HG03097 (cell line): Measurements from ENCODE around the gene SUPT5H.
"Not testable (repeated sequence)": the region's sequence is repeated elsewhere in the genome, so short reads cannot be mapped to it uniquely, and the experiment has no call there.

Source experiments
- ATAC-seq: cut with Tn5 transposase; IDR thresholded peaks from one replicate; pipeline ENCODE4 v1.9.1; 2021; ENCODE audit not compliant: unreplicated experiment, low FRiP score

Gene SUPT5H

DNA sequence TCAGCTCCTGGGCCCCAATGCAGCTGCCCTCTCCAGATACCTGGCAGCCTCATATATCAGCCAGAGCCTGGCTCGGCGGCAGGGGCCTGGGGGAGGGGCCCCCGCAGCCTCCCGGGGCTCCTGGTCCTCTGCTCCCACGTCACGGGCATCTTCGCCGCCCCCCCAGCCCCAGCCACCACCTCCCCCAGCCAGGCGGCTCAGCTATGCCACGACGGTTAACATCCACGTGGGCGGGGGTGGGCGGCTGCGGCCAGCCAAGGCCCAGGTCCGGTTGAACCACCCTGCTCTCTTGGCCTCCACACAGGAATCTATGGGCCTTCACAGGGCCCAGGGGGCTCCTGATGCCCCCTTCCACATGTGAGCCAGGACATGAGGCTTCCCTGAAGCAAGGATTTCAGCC is 20.4 kb upstream of the SUPT5H start:
- no peak for ATAC-seq

DNA sequence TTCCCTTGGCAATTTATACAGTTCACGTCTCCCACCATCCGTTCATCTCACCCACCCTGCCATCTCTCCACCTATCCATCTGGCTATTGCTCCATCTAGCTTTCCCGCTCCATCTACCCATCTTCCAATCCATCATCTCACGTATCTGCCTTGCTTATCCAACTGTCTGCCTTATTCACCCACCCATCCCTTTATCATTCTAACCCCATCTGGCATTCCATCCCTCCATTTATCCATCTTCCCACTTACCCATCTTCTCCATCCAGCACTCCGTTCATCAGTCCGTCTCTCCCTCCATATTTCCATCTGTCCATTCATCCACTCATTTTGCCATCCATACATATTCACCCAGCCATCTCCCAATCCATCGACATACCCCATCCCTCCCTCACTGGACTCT is 19.6 kb upstream of the SUPT5H start:
- ATAC-seq, result no peak

DNA sequence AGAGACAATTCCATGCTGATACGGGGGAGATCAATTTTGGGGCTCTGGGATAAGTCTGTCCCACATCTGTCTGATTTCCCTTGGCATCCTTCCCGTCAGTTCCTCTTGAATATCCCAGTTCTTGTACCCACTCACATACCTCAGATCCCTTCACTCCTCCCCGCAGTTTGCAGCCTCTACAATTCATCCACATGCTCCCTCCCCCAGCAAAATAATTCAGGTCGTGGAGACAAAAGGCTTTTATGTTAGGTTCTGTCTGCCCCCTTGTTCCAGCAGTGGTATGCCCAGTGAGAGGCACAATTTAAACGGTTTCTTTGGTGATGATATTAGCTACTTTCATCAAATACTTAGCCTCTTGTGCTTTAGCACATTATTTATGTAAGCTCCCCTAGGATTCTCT is 19.2 kb upstream of the SUPT5H start:
- ATAC-seq, result no peak

DNA sequence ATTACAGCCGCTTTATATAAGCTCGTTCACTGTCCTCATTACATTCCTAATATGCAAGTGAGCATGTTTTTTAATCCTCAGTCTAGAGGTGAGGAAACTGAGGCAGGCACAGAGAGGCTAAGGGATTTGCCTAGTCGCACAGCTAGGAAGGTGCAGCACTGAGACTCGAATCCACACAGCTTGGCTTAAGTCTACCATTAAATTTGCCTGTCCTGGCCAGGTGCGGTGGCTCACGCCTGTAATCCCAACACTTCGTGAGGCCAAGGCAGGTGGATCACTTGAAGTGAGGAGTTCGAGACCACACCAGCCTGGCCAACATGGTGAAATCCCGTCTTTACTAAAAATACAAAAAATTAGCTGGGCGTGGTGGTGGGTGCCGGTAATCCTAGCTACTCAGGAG is 17.7 kb upstream of the SUPT5H start:
- no peak for ATAC-seq

DNA sequence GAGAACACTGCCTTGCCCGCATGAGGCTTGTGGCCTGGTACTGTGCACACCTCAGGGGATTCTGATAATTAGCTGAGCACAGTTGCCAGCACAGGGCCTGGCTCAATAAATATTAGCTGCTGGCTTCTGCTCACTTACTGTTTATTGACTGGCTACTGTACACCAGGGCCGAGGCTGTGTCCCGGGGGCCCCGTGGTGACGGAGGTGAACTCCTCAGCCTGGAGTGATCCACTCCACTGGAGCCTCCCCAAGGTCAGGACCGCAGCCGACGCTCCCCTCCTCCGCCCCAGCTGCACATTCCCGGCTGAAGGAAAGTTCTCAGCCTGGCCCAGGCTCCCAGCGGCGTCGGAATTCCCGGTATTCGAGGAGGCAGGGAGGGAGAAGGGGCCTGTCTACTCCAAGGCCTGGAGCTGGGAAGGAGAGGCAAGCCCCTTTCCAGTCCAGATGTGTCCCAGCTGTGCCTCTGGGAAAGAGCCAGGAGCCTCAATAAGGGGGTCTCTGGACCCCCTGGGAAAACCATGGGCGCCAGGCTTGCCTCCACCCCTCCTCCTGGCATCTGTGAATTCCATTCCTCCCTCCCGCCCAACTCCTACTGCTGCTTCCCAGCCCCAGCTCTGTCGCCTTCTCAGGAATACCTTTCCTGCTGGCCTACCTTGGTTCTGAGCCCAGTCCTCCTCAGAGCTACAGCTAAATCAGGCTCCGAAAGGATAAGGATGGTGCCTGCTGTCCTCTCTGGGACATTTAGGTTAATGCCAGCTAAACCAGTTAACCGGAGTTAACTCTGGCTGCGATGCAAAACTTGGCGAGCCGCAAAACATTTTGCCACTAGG is 16.9 kb upstream of the SUPT5H start:
- ATAC-seq, result no peak

DNA sequence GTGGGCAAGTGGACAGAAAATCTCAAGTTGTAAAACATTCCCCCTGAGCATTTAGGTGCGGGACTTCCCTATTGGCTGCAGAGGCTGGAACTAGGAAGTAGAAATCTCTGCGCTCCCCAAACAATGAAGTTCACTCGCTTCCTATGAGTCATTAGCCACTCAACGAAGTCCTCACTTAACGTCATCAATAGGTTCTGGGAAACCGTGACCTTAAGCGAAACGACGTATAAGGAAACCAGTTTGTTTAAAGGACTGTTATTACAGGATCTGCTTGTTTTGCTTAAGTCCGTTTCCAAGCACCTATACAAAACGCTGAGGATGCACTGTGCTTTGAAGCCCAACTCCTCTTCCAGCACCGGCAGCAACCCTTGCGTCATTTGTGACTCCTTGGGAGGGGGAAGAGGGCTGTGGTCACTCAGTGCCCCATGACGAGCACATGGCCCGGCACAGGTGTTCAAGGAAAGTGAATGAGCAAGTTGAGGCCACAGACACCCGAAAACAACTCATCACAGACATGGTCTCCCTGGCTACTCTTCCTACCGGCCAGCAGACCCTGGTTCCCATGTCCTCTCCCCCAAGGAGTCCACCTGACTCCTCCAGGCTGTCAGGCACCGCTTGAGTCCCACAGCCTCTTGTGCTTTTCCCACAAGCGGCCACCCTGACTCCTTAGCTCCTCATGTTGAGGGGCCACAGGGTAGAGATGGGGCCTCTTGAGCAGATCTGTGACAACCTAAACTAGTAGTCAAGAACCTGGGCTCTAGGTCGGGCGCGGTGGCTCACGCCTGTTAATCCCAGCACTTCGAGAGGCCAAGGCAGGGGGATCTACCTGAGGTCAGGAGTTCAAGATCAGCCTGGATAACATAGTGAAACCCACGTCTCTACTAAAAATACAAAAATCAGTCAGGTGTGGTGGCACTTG is 14.4 kb upstream of the SUPT5H start:
- no peak for ATAC-seq

DNA sequence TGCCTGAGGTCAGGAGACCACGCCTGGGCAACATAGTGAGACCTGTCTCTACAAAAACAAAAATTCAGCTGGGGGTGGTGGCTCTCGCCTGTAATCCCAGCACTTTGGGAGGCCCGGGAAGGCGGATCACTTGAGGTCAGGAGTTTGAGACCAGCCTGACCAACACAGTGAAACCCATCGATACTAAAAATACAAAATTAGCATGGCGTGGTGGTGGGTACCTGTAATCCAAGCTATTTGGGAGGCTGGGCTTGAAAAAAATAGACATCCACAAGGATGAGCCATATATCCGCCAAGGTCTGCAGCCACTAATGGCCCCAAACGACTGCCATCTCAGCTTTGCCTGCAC is 12.7 kb upstream of the SUPT5H start:
- no peak for ATAC-seq

DNA sequence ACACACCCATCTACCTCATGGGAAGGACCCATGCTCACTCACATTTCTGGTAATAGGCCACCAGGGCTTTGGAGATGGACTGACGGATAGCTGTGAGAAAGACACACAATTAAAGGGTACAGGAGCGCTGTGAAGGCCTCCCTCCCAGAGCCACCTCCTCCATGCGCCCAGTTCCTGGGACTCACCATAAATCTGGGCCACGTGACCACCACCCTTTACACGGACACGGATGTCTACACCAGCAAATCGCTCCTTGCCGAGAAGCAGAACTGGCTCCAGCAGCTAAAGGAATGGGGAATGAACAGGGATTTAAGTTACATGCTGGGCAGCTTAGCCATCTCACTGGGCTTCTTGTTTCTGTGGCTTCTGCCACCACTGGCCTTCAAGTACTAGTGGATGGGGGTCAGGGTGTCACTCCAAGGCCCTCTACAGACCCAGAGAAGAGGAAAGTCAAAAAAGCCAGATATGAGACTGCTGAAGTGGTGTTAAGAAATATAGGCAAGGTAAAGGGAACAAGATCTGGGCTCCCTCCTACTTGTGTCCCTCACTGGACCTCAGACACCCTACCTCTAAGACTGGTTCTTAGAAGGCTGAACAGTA is 11.8 kb upstream of the SUPT5H start:
- ATAC-seq, result no peak

DNA sequence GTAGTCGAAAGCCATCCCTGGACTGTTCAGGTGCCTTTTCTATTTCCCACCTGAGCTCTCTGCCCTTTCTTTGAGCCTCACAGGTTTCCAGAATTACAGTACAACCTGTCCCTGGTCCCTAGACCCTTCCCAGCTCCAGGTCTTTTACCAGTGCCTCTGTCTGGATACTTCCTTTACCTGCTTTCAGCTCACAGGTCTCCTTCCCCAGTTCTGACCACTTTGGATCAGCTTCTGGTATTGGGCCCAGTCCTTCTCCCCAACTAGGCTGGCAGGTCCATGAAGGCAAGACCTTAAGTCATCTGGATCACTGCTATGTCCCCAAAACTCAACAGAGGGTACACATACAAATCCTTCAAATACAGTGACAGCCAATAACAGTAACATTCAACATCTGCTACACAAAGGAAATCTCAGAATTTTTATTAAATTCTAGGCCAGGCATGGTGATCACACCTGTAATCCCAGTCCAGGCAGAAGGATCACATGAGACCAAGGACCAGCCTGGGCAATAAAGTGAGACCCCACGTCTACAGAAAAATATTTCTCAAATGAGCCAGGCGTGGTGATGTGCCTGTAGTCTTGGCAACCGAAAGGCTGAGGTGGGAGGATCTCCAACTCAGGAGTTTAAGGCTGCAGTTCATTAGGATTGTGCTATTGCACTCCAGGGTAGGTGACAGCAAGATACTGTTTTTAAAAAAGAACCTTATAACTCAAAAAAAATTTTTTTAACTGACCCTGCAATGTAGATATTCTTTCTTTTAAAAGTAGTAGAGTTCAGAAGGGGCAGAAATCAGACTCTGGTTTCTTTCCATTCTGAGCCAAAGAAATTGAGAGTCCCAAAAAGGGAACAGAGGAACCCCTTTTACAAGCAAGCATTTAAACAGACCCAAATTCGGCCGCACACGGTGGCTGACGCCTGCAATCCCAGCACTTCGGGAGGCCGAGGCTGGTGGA is 11.0 kb upstream of the SUPT5H start:
- no peak for ATAC-seq

DNA sequence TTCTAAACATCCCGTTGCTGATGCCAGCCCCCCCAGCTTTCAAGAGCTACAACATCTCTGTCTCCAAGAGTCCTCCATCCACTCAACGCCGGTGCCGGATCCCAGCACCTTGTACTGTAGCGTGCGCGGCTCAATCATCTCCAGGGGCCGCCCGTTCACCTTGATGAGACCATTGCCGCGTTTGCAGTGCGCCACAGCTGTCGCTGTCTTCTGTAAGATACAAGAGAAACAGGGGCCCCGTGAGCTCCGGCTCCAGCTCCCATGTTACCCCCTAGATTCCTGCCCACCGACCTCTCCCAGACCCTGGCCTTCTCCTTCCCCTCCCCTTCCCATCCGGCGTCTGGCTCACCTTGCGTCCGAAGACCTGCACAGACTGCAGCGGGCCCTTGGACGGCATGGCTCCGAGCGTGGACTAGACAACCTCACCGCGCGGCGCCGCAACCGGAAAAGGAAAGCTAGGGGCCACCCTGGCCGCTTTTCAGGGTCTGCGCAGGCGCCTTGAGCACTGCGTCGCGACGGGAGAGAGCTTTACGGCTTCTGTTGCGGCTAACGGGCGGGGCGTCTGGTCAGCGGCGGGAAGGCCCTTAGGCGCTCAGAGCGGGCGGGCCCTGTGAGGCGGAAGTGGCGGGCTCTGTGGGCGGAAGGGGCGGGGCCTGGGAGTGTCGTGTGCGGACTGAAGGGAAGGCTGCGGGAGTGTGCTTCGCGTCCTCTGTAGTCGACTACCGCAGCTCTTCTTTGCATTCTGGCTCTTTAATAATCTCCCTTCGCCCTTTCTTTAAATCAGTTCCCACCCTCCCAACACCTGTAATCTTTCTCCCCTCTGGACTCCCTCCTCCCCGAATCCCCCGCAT is 9.7 kb upstream of the SUPT5H start, which contains the start of gene RPS16:
RPS16 (minus strand) TSS at position 451 of the 851 bp plus-strand sequence; CDS start at position 397, 54 bp downstream.
- ATAC-seq, result peak; percentile 80

DNA sequence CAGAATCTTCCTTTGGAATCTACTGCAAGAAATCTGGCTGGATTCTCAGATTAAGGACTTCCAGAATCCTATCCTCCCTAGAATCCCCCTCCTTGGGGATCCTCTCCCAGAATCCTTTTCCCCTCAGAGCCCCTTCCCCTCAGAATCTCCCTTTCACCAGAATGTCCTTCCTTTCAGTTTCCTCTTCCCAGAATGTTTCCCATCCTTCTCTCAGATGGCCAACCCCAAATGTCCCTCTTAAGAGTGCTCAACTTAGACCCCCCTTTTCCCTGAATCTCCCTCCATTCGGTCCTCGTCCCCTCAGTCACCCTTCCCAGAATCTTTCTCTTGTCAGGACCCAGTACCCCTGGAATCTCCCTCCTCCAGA is 9.0 kb upstream of the SUPT5H start:
- no peak for ATAC-seq

DNA sequence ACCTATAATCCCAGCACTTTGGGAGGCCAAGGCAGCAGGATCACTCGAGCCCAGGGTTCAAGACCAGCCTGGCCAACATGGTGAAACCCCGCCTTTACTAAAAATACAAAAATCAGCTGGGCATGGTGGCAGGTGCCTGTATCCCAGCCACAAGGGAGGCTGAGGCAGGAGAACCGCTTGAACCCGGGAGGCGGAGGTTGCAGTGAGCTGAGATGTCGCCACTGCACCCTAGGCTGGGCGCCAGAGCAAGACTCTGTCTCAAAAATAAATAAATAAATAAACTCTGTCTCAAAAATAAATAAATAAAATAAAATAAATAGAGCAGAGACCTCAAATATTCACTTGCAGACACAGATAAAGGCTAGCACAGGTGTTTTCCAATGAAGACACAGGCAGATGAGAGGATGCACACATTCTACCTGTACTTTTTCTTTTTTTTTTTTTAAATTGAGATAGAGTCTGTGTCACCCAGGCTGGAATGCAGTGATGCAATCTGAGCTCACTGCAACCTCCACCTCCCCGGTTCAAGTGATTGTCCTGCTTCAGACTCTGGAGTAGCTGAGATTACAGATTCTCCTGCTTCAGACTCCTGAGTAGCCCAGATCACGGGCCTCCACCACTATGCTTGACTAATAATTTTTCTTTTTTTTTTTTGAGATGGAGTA is 7.0 kb upstream of the SUPT5H start:
- ATAC-seq, result no peak

DNA sequence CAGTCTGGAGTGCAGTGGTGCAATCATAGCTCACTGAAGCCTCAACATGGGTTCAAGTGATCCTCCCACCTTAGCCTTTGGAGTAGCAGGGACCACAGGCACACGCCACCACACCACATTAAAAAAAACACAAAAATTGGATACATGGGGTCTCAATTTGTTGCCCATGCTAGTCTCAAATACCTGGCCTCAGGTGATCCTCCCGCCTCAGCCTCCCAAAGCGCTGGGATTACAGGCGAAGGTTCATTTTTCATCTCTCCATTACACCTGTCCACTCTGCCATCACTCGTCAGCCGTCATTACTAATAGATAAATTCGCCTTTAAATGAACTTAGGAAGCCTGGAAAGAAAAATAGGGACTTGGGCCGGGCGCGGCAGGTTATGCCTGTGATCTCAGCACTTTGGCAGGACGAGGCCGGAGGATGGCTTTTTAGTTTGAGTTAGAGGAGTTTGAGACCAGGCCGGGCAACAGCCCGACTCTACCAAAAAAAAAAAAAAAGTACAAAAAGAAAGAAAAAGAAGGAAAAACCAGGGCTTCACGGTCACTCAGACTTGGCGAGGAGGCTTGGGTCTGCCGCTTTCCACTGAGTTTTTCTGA is 685 bp upstream of the SUPT5H start:
- ATAC-seq, result no peak

DNA sequence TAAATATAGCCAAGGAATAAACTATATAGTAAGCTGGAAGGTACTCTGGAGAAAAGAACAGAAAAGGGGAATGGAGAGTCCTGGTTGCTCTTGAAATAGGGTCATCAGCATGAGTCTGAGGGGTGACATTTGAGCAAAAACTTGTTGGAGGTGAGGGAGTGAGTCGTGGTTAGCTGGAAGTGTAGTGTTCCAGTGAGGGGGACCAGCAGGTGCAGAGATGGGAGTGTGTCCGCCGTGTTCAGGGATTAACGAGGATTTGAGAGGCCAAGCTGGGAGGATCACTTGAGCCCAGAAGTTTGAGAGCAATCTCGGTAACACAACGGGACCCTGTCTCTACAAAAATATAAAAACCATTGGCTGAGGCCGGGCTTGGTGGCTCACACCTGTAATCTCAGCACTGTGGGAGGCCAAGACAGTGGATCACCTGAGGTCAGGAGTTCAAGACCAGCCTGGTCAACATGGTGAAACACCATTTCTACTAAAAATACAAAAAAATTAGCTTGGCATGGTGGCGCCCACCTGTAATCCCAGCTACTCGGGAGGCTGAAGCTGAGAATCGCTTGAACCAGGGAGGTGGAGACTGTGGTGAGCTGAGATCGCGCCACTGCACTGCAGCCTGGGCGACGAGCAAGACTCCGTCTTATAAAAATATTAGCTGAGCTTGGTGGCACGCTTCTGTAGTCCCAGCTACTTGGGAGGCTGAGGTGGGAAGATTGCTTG is 1.1 kb downstream of the SUPT5H start:
- no peak for ATAC-seq

DNA sequence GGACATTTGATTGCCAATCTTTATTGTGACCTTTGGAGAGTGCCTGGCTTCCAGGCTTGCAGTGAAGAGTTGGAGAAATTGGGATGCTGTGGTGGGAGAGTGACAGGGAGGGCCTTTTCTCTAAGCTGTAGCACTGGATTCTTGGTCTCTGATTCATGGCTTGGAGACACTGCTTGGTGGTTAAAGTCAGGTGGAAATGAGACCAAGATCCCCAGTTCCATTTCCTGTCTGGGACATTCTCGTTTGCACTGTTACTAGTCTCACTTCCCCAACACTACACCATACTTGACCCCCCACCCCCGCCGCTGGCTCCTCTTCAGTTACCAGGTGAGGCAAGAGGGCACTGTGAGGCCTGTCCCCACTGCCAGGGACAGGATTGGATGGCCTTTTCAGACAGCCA is 2.9 kb downstream of the SUPT5H start:
- no peak for ATAC-seq

DNA sequence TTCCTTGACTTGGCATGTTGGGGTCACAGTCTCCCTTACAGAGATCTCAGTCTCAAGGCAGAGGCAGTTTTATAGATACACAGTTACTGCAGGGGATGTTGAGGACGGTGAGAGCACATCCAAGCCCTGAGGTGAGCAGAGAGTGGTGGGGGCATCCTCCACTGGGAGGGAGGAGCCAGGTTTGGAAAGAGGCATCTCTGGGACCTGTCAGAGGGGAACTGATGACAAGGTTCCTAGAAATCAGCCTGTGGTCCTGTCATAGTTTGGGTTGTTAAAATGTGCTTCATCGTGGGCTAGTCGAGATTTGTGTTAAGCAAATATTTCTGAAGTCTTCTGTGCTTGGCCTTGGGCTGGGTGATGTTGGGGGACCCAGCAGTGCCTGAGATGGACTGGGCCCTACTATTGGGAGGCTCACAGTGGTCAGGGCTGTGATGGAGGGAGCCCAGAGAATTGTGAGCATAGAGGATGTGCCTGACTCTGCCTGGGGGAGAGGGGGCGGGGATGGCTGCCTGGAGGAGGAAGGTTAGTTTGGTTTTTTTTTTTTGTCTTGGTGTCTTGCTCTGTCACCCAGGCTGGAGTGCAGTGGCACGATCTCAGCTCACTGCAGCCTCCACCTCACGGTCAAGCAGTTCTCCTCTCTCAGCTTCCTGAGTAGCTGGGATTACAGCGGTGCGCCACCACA is 3.9 kb downstream of the SUPT5H start:
- no peak for ATAC-seq

DNA sequence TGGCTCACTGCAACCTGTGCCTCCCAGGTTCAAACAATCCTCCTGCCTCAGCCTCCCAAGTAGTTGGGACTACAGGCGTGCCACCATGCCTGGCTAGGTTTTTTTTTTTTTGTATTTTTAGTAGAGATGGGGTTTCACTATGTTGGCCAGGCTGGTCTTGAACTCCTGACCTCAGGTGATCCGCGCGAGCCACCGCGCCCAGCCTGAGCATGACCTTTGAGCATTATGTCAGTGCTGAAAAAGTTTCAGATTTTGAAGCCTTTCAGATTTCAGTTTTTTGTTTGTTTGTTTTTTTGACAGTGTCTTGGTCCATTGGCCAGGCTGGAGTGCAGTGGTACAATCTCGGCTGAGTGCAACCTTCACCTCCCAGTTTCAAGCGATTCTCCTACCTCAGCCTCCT is 5.9 kb downstream of the SUPT5H start:
- not testable (repeated sequence) for ATAC-seq
